Astrocyte of the spinal cord (primary cell): ENCODE measurements around the gene CAMTA1.

Experiments used
- DNase-seq: peaks from one replicate; pipeline ENCODE4 v3.0.0; 2011; ENCODE audit warnings: low read depth, low spot score
- H3K4me3 ChIP-seq: 2 replicates; pipeline ENCODE4 v1.5.1; 2011; ENCODE audit warnings: low read depth, mild to moderate bottlenecking, low read length, moderate library complexity
- CTCF ChIP-seq: IDR thresholded peaks from 2 replicates; pipeline ENCODE4 v1.5.1; 2012; ENCODE audit warnings: low read depth, mild to moderate bottlenecking, low read length, inconsistent platforms
- in situ Hi-C: cut with HindIII; loops from 2 replicates; pipeline ENCODE4 v1.10.0; 2017; ENCODE audit warnings: low sequenced_read_pairs

Gene CAMTA1

DNA sequence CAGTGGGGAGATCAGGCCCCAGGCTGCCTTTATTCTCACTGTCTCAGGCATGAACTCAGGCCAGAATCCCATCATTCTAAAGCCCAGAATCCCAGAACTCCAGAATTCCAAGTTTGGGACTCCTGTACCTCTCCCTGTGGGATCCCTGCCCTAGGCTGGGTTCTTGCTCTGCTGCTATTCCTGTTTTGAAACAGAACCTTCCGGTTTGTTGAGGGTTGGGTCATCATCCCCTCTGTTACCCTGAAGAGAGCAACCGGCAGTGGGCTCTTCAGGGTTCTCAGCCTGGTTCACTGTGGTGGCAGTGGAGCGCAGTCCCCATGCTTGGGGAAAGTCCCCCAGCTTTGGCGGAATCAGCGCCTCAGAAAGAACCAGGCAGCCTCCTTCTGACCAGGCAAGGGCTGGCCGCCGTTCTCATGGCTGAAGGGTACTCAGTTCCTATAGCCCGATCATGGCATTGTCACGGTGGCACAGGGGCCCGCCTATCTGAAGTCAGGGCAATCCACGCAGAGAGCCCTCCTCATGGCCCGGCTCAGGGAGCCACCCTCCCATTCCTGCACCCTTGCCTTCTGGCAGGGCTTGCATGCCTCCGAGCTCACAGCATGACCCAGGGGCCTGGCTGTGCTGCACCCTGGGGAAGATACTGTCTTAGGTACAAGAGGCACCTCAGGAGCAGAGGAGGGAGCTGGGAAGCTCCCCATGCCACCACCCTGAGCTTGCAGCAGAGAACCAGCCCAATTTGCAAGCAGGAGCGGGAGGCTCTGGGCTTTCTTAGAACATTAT, 650.2 kb downstream of the CAMTA1 start:
- DNase-seq: no peak
- in situ Hi-C loops: no loop called here
- no peak overlapping the region for H3K4me3 ChIP-seq
- TF ChIP-seq CTCF: no peak

DNA sequence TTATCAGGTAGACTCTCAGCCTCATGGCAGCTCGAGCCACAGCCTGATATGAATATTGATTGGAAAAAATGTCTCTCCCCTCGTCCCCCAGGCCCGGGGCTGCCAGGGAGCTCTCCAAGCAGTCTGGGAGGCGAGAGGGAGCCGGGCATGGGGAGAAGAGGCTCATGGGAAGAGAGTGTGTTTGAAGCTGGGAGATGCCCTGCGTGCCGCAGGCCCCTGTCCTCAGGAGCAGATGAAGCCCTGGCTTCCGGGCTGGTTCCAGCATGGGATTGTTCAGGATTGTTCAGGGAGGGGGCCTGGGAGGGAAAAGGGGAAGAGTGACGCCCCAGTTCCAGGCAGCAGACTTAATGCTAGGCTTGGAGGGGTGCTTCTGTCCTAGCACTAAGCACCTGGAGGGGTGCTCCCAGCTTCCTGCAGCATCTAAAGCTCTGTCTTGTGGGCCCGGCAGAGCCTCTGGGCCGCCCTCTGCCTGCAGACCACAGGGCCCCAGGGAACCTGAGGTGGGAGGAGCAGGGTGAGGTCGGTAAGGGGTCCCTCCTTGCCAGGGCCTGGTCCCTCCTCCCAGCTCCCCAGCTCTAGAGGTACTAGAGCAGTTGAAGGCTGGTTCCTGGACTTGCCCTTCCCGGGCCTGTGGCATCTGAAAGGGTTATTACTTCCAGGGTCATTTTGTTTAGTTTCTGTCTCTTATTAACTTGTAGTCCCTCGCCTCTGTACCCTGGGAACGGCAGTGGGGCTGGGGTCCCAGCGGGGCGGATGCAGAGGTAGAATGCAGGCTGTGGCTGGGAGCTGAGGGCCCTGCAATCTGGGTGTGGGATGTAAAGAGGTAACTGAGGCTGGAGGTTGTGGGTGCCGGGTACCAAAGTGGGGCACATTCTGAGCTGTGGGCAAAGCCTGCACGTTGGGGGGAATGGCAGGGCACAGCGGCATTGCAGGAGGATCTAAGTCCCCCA, 651.1 kb downstream of the CAMTA1 start:
- TF ChIP-seq CTCF: no peak
- H3K4me3 ChIP-seq: no peak overlapping the region
- in situ Hi-C loops: no loop called here
- DNase-seq: no peak

DNA sequence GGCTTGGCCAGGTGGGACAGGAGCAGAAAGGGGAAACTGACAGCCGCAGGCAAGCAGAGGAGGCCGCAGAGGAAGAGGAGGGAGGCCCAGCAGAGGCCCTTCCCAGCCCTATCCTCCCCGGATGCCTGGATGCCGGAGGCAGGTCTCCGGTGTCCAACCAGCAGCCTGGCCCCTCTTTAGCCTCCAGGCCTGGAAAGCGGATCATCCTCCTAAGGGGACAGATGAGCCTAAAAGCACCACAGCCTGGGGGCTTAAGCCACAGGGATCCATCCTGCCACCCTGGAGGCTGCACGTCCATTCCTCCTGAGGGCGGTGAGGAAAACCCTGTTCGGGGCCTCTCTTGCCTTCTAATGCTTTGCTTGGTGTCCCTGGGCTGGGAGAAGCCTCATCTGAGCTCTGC, 651.8 kb downstream of the CAMTA1 start:
- in situ Hi-C loops: no loop called here
- H3K4me3 ChIP-seq: no peak overlapping the region
- no peak for DNase-seq
- no peak for TF ChIP-seq CTCF

DNA sequence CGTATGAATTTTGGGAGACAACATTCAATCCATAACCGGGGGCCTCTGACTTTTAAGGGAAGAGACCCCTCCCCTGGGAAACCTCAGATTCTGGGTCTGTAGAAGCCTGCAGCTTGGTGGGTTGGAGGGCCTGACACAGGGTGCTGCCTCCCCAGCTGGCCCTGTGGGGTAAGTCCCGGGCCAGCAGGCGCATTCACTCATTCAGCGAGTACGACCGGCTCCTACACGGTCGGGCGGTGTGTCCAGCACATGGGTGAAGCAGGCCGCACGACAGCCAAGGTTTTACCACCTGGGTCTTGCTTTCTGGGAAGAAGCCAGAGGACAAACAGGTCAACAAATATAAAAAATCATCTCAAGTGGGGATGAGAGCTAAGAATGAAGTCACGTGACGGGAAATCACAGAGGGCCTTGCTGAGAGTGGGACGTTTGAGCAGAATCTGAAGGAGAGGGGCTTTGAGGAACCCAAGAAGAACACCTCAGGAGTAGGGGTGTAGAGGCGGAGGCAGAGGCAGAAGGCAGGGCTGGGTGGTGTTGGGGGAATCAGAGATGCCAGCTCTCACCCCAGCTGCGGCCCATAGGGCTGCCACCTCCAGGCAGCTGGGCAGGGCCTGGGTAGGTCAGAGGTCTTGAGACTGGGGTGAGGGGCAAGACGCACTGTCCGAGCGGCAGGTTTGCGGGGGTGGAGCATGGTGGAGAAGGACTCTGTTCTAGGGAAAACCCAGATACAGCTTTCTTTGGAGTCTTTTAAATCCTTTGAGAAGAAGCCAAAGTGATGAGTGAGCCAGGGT, 652.5 kb downstream of the CAMTA1 start:
- TF ChIP-seq CTCF: no peak
- DNase-seq: no peak
- in situ Hi-C loops: no loop called here
- no peak overlapping the region for H3K4me3 ChIP-seq

- no peak for DNase-seq
- no peak overlapping the region for H3K4me3 ChIP-seq
- no peak for TF ChIP-seq CTCF
- in situ Hi-C loops: no loop called here
Observed at GRCh38 chr1:7438396-7438785, 653.1 kb downstream of the CAMTA1 start.
